SK-N-SH treated with all-trans-retinoic acid at 6 μM for 48 hours (cell line): ENCODE results near the gene ASF1A.

Experiments
- ARNTL ChIP-seq: fragments of 450-650 bp; formaldehyde crosslinking; IDR thresholded peaks from 2 replicates; pipeline ENCODE4 v1.5.0; 2020; ENCODE audit warnings: low read depth, mild to moderate bottlenecking, moderate library complexity, borderline replicate concordance
- CSDC2 ChIP-seq: fragments of 250-450 bp; sonication (Bioruptor Pico); IDR thresholded peaks from 2 replicates; pipeline ENCODE4 v1.5.0; 2020; ENCODE audit warnings: mild to moderate bottlenecking, moderate library complexity
- CSRNP3 ChIP-seq: fragments of 250-450 bp; sonication (Bioruptor Pico); IDR thresholded peaks from 2 replicates; pipeline ENCODE4 v1.5.1; 2021; ENCODE audit warnings: mild to moderate bottlenecking, moderate library complexity
- ESRRG ChIP-seq: fragments of 250-450 bp; sonication (Bioruptor Pico); IDR thresholded peaks from 2 replicates; pipeline ENCODE4 v1.6.1; 2021; ENCODE audit warnings: mild to moderate bottlenecking
- GLIS3 ChIP-seq: fragments of 250-450 bp; sonication (Bioruptor Pico); IDR thresholded peaks from 2 replicates; pipeline ENCODE4 v1.5.0; 2020; ENCODE audit warnings: mild to moderate bottlenecking, moderate library complexity
- RARB ChIP-seq: fragments of 250-450 bp; sonication (Bioruptor Pico); IDR thresholded peaks from 2 replicates; pipeline ENCODE4 v1.8.0; 2021; ENCODE audit warnings: mild to moderate bottlenecking, moderate library complexity
- TCF4 ChIP-seq: fragments of 250-450 bp; sonication (Bioruptor Pico); IDR thresholded peaks from 2 replicates; pipeline ENCODE4 v1.8.0; 2021; ENCODE audit warnings: mild to moderate bottlenecking, moderate library complexity, borderline replicate concordance
- TOX ChIP-seq: fragments of 250-450 bp; sonication (Bioruptor Pico); IDR thresholded peaks from 2 replicates; pipeline ENCODE4 v1.8.0; 2021; ENCODE audit warnings: mild to moderate bottlenecking, moderate library complexity, borderline replicate concordance
- TSHZ2 ChIP-seq: fragments of 250-450 bp; sonication (Bioruptor Pico); IDR thresholded peaks from 2 replicates; pipeline ENCODE4 v1.5.0; 2020; ENCODE audit warnings: mild to moderate bottlenecking, moderate library complexity
- ZNF565 ChIP-seq: fragments of 450-650 bp; formaldehyde crosslinking; conservative IDR thresholded peaks from 2 replicates; pipeline ENCODE4 v1.5.0; 2020; ENCODE audit warnings: low read depth, mild to moderate bottlenecking, moderate library complexity

GRCh38 chr6:118914598-118914997, 20.6 kb downstream of the ASF1A start:
- TF ChIP-seq ESRRG (CRISPR knock-in tag) (no peak), TCF4 (CRISPR knock-in tag) (no peak), ARNTL (no peak), CSDC2 (CRISPR knock-in tag) (no peak), RARB (CRISPR knock-in tag) (no peak), CSRNP3 (CRISPR knock-in tag) (no peak), TSHZ2 (CRISPR knock-in tag) (no peak), ZNF565 (no peak), TOX (no peak), GLIS3 (CRISPR knock-in tag) (no peak)
